Measurements from ENCODE around the gene SPTBN5.

GRCh38 chr15:41878355-41878699, 15.5 kb downstream of the SPTBN5 start:
- no peak for TF ChIP-seq PATZ1 (CRISPR knock-in tag; IDR thresholded peaks at IDR 0.05; ENCODE audit: borderline replicate concordance)
- TF ChIP-seq CREB5 (CRISPR knock-in tag; IDR thresholded peaks at IDR 0.05; ENCODE audit: low read depth) = no peak
- no peak for TF ChIP-seq ZNF565 (CRISPR knock-in tag; conservative IDR thresholded peaks at IDR 0.05; ENCODE audit: low read depth)
- no peak for TF ChIP-seq ESRRG (CRISPR knock-in tag; IDR thresholded peaks at IDR 0.05)
- TF ChIP-seq PPARA (CRISPR knock-in tag; IDR thresholded peaks at IDR 0.05; ENCODE audit: borderline replicate concordance) = no peak
- TF ChIP-seq BACH2 (CRISPR knock-in tag; IDR thresholded peaks at IDR 0.05; ENCODE audit: borderline replicate concordance) = no peak
- TF ChIP-seq ARNTL (CRISPR knock-in tag; IDR thresholded peaks at IDR 0.05; ENCODE audit: borderline replicate concordance, low read depth) = no peak
- no peak for TF ChIP-seq GLIS3 (CRISPR knock-in tag; IDR thresholded peaks at IDR 0.05)
- no peak for TF ChIP-seq RARB (CRISPR knock-in tag; IDR thresholded peaks at IDR 0.05)
- TF ChIP-seq ZFP30 (CRISPR knock-in tag; IDR thresholded peaks at IDR 0.05) = no peak
- no peak for TF ChIP-seq TOX (CRISPR knock-in tag; IDR thresholded peaks at IDR 0.05; ENCODE audit: borderline replicate concordance)
